KG1 (cell line): ENCODE measurements around the gene SSH3.

ENCODE experiments used
- DNase-seq: peaks from one replicate; lab custom pipeline; 2025; lab: John Stamatoyannopoulos, UW

Gene SSH3

GRCh38 chr11:67268081-67268961, 35.0 kb upstream of the SSH3 start:
- DNase-seq, result peak; percentile 93

GRCh38 chr11:67268962-67269268, 34.4 kb upstream of the SSH3 start:
- no peak for DNase-seq

GRCh38 chr11:67269401-67270255, 33.7 kb upstream of the SSH3 start:
- peak; percentile 45 for DNase-seq

- DNase-seq, result peak; percentile 82
Measured at GRCh38 chr11:67270256-67271204, 32.8 kb upstream of the SSH3 start.

GRCh38 chr11:67271205-67271540, 32.2 kb upstream of the SSH3 start:
- DNase-seq, result no peak

GRCh38 chr11:67271541-67272284, 31.6 kb upstream of the SSH3 start:
- peak; percentile 79 for DNase-seq

- DNase-seq, result no peak
Measured at GRCh38 chr11:67272327-67273259, 30.7 kb upstream of the SSH3 start.

- DNase-seq, result no peak
Measured at GRCh38 chr11:67273260-67273990, 29.9 kb upstream of the SSH3 start.

GRCh38 chr11:67274768-67275605, 28.3 kb upstream of the SSH3 start:
- DNase-seq, result no peak

- DNase-seq, result no peak
Measured at GRCh38 chr11:67275606-67276409, 27.5 kb upstream of the SSH3 start.

GRCh38 chr11:67276781-67277230, 26.5 kb upstream of the SSH3 start:
- DNase-seq, result peak; percentile 98

GRCh38 chr11:67277231-67277961, 25.9 kb upstream of the SSH3 start:
- peak; percentile 99 for DNase-seq

- DNase-seq, result no peak
Measured at GRCh38 chr11:67278135-67278938, 25.0 kb upstream of the SSH3 start.

- no peak for DNase-seq
Measured at GRCh38 chr11:67278939-67279588, 24.3 kb upstream of the SSH3 start.

- no peak for DNase-seq
Measured at GRCh38 chr11:67279589-67280340, 23.6 kb upstream of the SSH3 start.
